ENCODE measurements around the gene AKAP6.

Gene AKAP6

GRCh38 chr14:32492457-32492856 lies 163.4 kb downstream of the AKAP6 start:
- DNase-seq = no peak

- no peak for DNase-seq
Measured at GRCh38 chr14:32494609-32495434, 165.7 kb downstream of the AKAP6 start.

- DNase-seq = no peak
Measured at GRCh38 chr14:32495435-32495734, 166.3 kb downstream of the AKAP6 start.

GRCh38 chr14:32497248-32497647 lies 168.2 kb downstream of the AKAP6 start:
- no peak for DNase-seq

- DNase-seq = no peak
Measured at GRCh38 chr14:32507029-32507984, 178.2 kb downstream of the AKAP6 start.

GRCh38 chr14:32508281-32508680 lies 179.2 kb downstream of the AKAP6 start:
- DNase-seq = no peak

- peak; percentile 22 to 55 for DNase-seq
Measured at GRCh38 chr14:32509632-32510187, 180.6 kb downstream of the AKAP6 start.

GRCh38 chr14:32510815-32511214 lies 181.7 kb downstream of the AKAP6 start:
- DNase-seq = no peak

GRCh38 chr14:32512348-32512747 lies 183.2 kb downstream of the AKAP6 start:
- no peak for DNase-seq

- DNase-seq = no peak
Measured at GRCh38 chr14:32512813-32513212, 183.7 kb downstream of the AKAP6 start.

GRCh38 chr14:32513571-32514009 lies 184.5 kb downstream of the AKAP6 start:
- peak in 1 of 2 experiments; percentile 8 for DNase-seq

- DNase-seq = no peak
Measured at GRCh38 chr14:32514236-32514635, 185.1 kb downstream of the AKAP6 start.

GRCh38 chr14:32514681-32515080 lies 185.6 kb downstream of the AKAP6 start:
- no peak for DNase-seq

- no peak for DNase-seq
Measured at GRCh38 chr14:32524609-32525375, 195.7 kb downstream of the AKAP6 start.

GRCh38 chr14:32525591-32525990 lies 196.5 kb downstream of the AKAP6 start:
- no peak for DNase-seq

- no peak for DNase-seq
Measured at GRCh38 chr14:32530800-32531199, 201.7 kb downstream of the AKAP6 start.

- DNase-seq = no peak
Measured at GRCh38 chr14:32531942-32532515, 202.9 kb downstream of the AKAP6 start.

GRCh38 chr14:32534145-32534544 lies 205.0 kb downstream of the AKAP6 start:
- DNase-seq = no peak

- DNase-seq = no peak
Measured at GRCh38 chr14:32536175-32536574, 207.1 kb downstream of the AKAP6 start.

- DNase-seq = no peak
Measured at GRCh38 chr14:32537166-32537565, 208.1 kb downstream of the AKAP6 start.

GRCh38 chr14:32542507-32542906 lies 213.4 kb downstream of the AKAP6 start:
- no peak for DNase-seq

GRCh38 chr14:32545095-32545494 lies 216.0 kb downstream of the AKAP6 start:
- DNase-seq = no peak
